Occipital lobe (tissue), 2 donors: ENCODE results near the gene CD81. TPM values are rescaled to one million over a fixed set of nuclear protein-coding genes. Genes with fewer than 3 reads are reported as not detected.

ENCODE experiments used
- small RNA-seq: library from RNA; depleted of rRNA; stranded (forward); fragments of <200 nt; gene quantifications from one replicate; pipeline ENCODE3, GENCODE V24; 2014
- total RNA-seq: library from RNA; depleted of rRNA; stranded (reverse); fragments of >200 nt; gene quantifications from one replicate; pipeline ENCODE4 v1.2.3, GENCODE V29; 2014

The CD81 gene
- total RNA-seq, 1 donor from 2014 or later, result 69.4 TPM

Small RNAs within 50 kb of the gene (small RNA-seq; reads per million reads assigned to genes)
- gene RF00019, result not detected

Other genes with a start within 250 kb of the CD81 start
- 25.6 TPM for gene IGF2, start 237.9 kb upstream of the CD81 start, total RNA-seq
- gene INS, start 216.1 kb upstream of the CD81 start, total RNA-seq, result not detected
- gene TH, start 205.5 kb upstream of the CD81 start, total RNA-seq, result not detected
- 1.4 TPM for gene ASCL2, start 106.7 kb upstream of the CD81 start, total RNA-seq
- 0.16 TPM for gene C11orf21, start 75.4 kb upstream of the CD81 start, total RNA-seq
- not detected for gene TSPAN32, start 75.3 kb upstream of the CD81 start, total RNA-seq
- 25.7 TPM for gene TSSC4, start 23.4 kb downstream of the CD81 start, total RNA-seq
- not detected for gene TRPM5, start 67.2 kb downstream of the CD81 start, total RNA-seq
- gene KCNQ1, start 67.7 kb downstream of the CD81 start, total RNA-seq, result 0.31 TPM